Mesothelial cell of epicardium (in vitro differentiated cells): ENCODE measurements around the gene NKIRAS1. TPM values are rescaled to one million over a fixed set of nuclear protein-coding genes. Genes with fewer than 3 reads are reported as not detected.

Experiments
- DNase-seq, 2 experiments: peaks; one replicate each; pipeline ENCODE4 v3.0.0; 2021; ENCODE audit warnings: low spot score in 2 of 2; ENCODE audit not compliant: unreplicated experiment in 2 of 2
- H3K27ac Mint-ChIP-seq: 2 replicates; pipeline ENCODE4 v1.8.0; 2021; ENCODE audit warnings: mixed read lengths
- H3K27me3 Mint-ChIP-seq: 2 replicates; pipeline ENCODE4 v1.8.0; 2021; ENCODE audit warnings: low read depth, mixed read lengths
- H3K36me3 Mint-ChIP-seq: 2 replicates; pipeline ENCODE4 v1.8.0; 2021; ENCODE audit warnings: mixed read lengths
- H3K4me1 Mint-ChIP-seq: 2 replicates; pipeline ENCODE4 v1.8.0; 2021; ENCODE audit warnings: mixed read lengths
- H3K4me3 Mint-ChIP-seq: 2 replicates; pipeline ENCODE4 v1.8.0; 2021; ENCODE audit warnings: mild to moderate bottlenecking, moderate library complexity, mixed read lengths
- H3K9me3 Mint-ChIP-seq: 2 replicates; pipeline ENCODE4 v1.8.0; 2021; ENCODE audit warnings: mixed read lengths
- total RNA-seq: library from RNA; stranded (reverse); gene quantifications from 3 replicates; pipeline ENCODE4 v1.2.1, GENCODE V29; 2021
- TF ChIP-seq, protein P1 (sequence below): fragments of 200-600 bp; sonication (generic); IDR thresholded peaks from one replicate; pipeline ENCODE4 v1.5.0; 2021; ENCODE audit warnings: antibody characterized with exemption; ENCODE audit not compliant: unreplicated experiment

NKIRAS1 gene
- 8.0 to 8.7 TPM (median 8.1 TPM) in 3 replicates for total RNA-seq

DNA sequence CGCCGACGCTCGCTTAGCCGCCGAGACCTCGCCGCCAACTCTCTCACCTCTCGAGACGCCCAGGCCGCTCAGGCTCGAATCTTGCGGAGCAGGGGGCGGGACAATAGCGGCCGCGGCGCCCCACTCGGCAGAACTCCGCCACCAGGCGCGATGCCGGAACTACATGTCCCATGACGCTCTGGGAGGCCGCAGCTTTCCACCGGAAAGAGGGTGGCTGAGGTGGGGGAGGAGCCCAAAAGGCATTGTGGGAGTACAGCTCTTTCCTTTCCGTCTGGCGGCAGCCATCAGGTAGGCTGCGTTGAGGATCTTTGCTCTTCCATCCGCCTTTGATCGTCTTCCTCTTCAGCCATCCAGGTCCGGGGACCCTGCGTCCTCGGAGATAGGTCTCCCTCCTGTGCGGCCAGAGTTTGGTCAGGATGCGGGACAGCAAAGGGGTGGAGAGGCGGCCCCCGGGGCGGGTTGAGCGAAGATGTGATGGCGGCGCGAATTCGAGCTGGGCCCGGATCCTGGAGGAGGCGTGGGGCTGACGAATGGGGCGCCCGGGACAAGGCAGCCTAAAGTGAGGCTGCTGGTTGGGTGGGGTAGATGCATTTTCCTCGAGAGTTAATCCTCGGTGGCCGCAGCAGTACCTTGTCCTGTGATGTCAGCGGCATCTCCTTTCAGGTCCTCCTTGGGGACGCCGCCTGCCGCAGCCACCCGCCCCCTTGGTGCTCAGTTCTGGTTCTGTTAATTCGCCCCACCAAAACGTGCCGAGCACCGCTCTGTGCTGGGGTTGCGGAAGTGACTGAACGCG, at the start of gene NKIRAS1, which contains the start of gene RPL15:
Gene NKIRAS1, minus strand, starts transcription at position 105 of the 793 bp plus-strand sequence. CDS start 6,086 bp downstream, outside the sequence.
Gene RPL15, plus strand, starts transcription at position 247 of the 793 bp plus-strand sequence. CDS start 728 bp downstream, outside the sequence.
- TF ChIP-seq, protein P1, sequence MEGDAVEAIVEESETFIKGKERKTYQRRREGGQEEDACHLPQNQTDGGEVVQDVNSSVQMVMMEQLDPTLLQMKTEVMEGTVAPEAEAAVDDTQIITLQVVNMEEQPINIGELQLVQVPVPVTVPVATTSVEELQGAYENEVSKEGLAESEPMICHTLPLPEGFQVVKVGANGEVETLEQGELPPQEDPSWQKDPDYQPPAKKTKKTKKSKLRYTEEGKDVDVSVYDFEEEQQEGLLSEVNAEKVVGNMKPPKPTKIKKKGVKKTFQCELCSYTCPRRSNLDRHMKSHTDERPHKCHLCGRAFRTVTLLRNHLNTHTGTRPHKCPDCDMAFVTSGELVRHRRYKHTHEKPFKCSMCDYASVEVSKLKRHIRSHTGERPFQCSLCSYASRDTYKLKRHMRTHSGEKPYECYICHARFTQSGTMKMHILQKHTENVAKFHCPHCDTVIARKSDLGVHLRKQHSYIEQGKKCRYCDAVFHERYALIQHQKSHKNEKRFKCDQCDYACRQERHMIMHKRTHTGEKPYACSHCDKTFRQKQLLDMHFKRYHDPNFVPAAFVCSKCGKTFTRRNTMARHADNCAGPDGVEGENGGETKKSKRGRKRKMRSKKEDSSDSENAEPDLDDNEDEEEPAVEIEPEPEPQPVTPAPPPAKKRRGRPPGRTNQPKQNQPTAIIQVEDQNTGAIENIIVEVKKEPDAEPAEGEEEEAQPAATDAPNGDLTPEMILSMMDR, result peak; percentile 79
- peaks cover 24% of the 10 kb centered on the region for H3K36me3 Mint-ChIP-seq
- H3K27me3 Mint-ChIP-seq, result no peaks in the 10 kb centered on the region
- DNase-seq, result peak; percentile 89 to 95
- H3K27ac Mint-ChIP-seq, result peak within 1 kb of the TSS; percentile 97
- no peaks in the 10 kb centered on the region for H3K9me3 Mint-ChIP-seq
- peak within 1 kb of the TSS; percentile 100 for H3K4me3 Mint-ChIP-seq
- peaks cover 57% of the 10 kb centered on the region for H3K4me1 Mint-ChIP-seq

DNA sequence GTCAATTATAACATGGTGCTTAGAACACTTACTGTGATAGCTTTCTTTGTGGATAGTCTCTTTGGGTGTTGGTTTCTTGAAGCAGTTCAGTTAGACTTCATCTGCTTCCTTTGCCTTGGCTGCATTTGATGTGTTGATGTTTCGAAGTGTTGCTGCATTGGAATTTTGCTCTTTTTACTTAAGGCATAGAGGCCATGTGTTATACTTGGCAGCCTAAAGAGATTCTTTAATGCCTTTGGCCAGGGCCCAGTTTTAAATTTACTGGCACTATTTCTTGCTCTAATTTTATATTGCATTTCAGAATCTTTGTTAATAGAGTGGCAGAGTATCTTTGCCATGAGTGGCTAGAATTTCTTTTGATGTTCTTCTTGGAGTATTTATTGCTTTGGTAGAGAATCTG, 49.5 kb upstream of the NKIRAS1 start:
- Mint-ChIP-seq H3K4me3 (no peak overlapping the region), H3K27ac (peak overlapping the region; percentile 4), H3K9me3 (no peaks in the 10 kb centered on the region), H3K4me1 (peaks cover 13% of the 10 kb centered on the region), H3K36me3 (peaks cover 38% of the 10 kb centered on the region), H3K27me3 (no peaks in the 10 kb centered on the region)
- TF ChIP-seq, protein P1, result no peak
- DNase-seq, result no peak

DNA sequence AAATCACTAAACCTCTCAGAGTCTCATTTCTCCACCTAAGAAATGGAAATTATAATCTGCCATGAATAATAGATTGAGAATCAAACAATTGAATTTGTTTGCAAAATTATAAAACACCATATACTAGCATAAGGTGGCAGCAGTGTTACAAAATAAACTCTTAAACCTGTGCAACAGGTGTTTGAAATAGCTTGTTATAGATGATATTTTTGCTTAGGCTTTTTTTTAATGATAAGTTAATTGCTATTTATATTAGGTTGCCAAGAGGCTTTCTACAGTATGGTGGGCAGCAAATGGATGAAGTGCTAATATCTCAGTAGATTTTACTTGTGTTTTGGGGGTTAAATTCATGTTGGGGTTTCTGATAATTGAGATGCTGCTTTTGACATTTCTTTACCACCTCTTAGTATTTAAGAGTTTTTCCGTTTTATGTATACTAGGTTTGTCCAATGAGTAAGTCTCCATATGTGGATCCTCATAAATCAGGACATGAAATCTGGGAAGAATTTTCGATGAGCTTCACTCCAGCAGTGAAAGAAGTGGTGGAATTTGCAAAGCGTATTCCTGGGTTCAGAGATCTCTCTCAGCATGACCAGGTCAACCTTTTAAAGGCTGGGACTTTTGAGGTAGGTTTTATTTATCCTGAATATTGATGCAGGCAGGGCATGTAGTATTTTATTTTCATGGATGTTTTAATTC, 47.9 kb upstream of the NKIRAS1 start:
- no peak for DNase-seq
- Mint-ChIP-seq H3K27me3 (no peaks in the 10 kb centered on the region), H3K9me3 (no peaks in the 10 kb centered on the region), H3K4me3 (no peak overlapping the region), H3K4me1 (peaks cover 13% of the 10 kb centered on the region), H3K27ac (no peak overlapping the region), H3K36me3 (peaks cover 46% of the 10 kb centered on the region)
- TF ChIP-seq, protein P1, result no peak

DNA sequence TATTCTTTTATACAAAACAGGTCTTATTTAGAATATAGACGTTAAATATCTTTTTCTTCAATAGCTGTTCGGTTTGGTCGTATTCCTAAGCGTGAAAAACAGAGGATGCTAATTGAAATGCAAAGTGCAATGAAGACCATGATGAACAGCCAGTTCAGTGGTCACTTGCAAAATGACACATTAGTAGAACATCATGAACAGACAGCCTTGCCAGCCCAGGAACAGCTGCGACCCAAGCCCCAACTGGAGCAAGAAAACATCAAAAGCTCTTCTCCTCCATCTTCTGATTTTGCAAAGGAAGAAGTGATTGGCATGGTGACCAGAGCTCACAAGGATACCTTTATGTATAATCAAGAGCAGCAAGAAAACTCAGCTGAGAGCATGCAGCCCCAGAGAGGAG, 45.1 kb upstream of the NKIRAS1 start:
- no peak overlapping the region for H3K27ac Mint-ChIP-seq
- peaks cover 10% of the 10 kb centered on the region for H3K4me1 Mint-ChIP-seq
- no peaks in the 10 kb centered on the region for H3K9me3 Mint-ChIP-seq
- no peaks in the 10 kb centered on the region for H3K27me3 Mint-ChIP-seq
- no peak overlapping the region for H3K4me3 Mint-ChIP-seq
- H3K36me3 Mint-ChIP-seq, result peaks cover 50% of the 10 kb centered on the region
- TF ChIP-seq, protein P1, result no peak
- no peak for DNase-seq

DNA sequence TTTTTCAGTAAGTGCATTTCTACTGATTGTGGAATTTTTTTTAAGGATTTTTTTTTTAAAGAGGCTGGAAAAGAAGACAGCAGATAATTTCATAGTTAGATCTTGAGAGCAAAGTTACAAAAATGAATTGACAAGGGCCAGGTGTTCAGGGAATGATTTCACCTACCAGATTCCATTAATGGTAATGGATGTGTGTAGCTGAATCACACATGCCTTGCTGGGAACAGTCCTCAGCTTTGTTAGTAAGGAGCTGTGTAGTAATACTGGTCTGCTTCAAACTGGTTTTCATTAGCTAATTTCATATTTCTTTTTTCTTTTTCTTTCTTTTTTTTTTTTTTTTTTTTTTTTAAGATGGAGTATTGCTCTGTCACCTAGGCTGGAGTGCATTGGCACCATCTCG, 44.3 kb upstream of the NKIRAS1 start:
- TF ChIP-seq, protein P1, result no peak
- peaks cover 52% of the 10 kb centered on the region for H3K36me3 Mint-ChIP-seq
- no peaks in the 10 kb centered on the region for H3K27me3 Mint-ChIP-seq
- H3K9me3 Mint-ChIP-seq, result no peaks in the 10 kb centered on the region
- H3K4me3 Mint-ChIP-seq, result no peak overlapping the region
- no peak for DNase-seq
- peaks cover 9% of the 10 kb centered on the region for H3K4me1 Mint-ChIP-seq
- H3K27ac Mint-ChIP-seq, result no peak overlapping the region
